ENCODE results near the gene GALNS. TPM values are rescaled to one million over a fixed set of nuclear protein-coding genes. Genes with fewer than 3 reads are reported as not detected.

Gene GALNS
- total and polyA plus RNA-seq, 3 donors from 2014 or later: 55.9 to 94.4 (median 65.3) TPM

DNA sequence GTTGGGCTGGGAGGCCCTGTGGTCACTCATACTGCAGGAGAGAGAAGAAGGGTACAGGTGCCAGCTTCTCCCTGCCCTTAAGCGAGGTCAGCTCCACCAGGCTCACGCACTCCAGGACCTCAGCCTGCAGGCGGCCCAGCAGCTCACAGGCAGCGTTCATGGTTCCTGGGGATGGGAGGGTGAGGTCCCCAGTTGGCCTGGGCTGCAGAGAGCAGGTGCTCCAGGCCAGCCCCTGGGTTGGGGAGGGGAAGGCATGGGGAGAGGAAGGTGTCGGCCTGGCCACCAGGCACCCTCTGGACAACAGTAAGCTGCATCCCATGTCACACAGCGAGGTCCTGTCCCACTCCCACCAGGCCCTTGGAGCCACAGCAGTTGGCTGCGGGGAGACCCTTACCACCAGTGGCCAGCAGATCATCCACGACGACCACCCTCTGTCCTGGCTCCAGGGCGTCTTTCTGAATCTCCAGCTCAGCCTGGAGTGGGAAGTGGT is 47.0 kb downstream of the GALNS start:
- H3K27ac ChIP-seq: no peak overlapping the region
- DNase-seq: no peak
- intact Hi-C loops (cut with DNase I; ENCODE audit: low total_unique reads): no loop called here
- no peaks in the 10 kb centered on the region for H3K27me3 ChIP-seq
- WGBS, 2 donors: 84 to 86% methylated on average over 7 to 8 of the region's 10 CpGs
- no peaks in the 10 kb centered on the region for H3K36me3 ChIP-seq (ENCODE audit: low read depth, missing control alignments)
- TF ChIP-seq POLR2A (IDR thresholded peaks at IDR 0.05): no peak
- TF ChIP-seq, protein P1, sequence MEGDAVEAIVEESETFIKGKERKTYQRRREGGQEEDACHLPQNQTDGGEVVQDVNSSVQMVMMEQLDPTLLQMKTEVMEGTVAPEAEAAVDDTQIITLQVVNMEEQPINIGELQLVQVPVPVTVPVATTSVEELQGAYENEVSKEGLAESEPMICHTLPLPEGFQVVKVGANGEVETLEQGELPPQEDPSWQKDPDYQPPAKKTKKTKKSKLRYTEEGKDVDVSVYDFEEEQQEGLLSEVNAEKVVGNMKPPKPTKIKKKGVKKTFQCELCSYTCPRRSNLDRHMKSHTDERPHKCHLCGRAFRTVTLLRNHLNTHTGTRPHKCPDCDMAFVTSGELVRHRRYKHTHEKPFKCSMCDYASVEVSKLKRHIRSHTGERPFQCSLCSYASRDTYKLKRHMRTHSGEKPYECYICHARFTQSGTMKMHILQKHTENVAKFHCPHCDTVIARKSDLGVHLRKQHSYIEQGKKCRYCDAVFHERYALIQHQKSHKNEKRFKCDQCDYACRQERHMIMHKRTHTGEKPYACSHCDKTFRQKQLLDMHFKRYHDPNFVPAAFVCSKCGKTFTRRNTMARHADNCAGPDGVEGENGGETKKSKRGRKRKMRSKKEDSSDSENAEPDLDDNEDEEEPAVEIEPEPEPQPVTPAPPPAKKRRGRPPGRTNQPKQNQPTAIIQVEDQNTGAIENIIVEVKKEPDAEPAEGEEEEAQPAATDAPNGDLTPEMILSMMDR (IDR thresholded peaks at IDR 0.05): no peak
- H3K9me3 ChIP-seq: no peaks in the 10 kb centered on the region
- no peak overlapping the region for H3K4me3 ChIP-seq
- peaks cover 30% of the 10 kb centered on the region for H3K4me1 ChIP-seq

DNA sequence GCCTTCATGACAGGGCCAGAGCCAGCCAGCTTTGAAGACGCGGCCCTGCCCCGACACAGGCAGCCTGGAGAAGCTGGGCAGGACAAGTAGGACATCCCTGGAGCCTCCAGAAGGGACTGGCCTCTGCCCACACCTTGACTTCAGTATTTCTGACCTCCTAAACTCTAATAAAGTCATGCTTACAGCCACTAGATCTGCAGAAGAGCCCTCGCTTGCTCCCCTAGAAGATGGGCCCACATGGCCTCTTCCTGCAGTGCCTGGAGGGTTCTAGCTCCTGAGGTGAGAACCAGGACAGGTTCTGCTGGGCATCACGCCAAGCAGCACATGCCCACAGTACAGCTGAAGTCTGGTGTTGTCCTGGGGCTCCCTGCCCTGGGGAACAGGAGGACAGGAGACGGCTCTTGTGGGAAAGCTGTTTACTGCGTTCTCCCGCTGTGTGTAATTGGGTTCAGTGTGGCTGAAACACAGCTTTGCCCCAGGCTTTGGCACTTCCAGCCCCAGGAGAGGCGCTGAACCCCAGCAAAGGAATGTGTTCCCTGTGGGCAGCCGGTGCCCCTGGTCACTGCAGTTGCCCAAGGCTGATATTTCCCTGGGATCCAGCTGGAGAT is 47.6 kb downstream of the GALNS start:
- H3K27ac ChIP-seq: no peak overlapping the region
- no peaks in the 10 kb centered on the region for H3K27me3 ChIP-seq
- TF ChIP-seq POLR2A (IDR thresholded peaks at IDR 0.05): no peak
- TF ChIP-seq, protein P1 (IDR thresholded peaks at IDR 0.05): no peak
- WGBS, 2 donors: 95 to 97% methylated on average over 8 to 10 of the region's 10 CpGs
- H3K36me3 ChIP-seq (ENCODE audit: low read depth, missing control alignments): no peaks in the 10 kb centered on the region
- no peaks in the 10 kb centered on the region for H3K9me3 ChIP-seq
- intact Hi-C loops (cut with DNase I; ENCODE audit: low total_unique reads): no loop called here
- no peak overlapping the region for H3K4me3 ChIP-seq
- H3K4me1 ChIP-seq: peaks cover 33% of the 10 kb centered on the region
- no peak for DNase-seq

DNA sequence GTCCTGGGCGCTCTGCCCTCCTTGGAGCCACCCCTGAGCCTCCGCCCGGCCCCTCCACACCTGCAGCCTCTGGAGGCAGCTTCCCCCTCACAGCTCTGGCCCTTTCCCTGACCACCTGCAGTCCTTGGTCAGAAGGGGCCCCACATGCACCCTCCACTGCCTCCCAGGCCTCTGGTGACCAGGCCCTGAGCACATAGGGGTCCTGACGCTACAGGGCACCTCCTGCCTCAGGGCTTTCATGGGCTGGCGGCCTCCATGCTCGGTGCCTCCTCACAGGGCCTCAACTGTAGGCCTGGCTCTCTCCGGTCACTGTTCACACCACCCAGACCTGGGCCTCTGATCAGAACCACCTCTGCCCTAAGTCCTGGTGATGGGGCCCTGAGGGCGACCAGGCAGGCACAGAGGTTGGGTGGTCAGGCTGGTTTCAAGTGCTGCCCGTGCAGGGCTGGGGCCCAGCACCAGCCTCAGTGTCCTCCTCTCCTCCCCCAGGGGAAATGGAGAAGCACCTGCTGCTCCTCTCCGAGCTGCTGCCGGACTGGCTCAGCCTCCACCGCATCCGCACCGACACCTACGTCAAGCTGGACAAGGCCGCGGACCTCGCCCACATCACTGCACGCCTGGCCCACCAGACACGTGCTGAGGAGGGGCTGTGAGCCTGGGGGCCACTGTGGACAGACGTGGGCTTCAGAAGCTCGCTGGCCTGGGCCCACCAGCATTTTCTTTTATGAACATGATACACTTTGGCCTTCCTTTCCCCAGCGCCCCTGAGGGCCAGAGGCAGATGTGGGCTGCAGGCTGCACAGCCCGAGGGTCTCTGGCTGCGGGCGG is 48.9 kb downstream of the GALNS start:
- WGBS, 2 donors: 83 to 94% methylated on average over 16 to 25 of the region's 26 CpGs
- Histone ChIP-seq H3K9me3 (no peaks in the 10 kb centered on the region), H3K27ac (no peak overlapping the region), H3K27me3 (no peaks in the 10 kb centered on the region), H3K4me3 (no peak overlapping the region), H3K4me1 (peaks cover 33% of the 10 kb centered on the region), H3K36me3 (ENCODE audit: low read depth, missing control alignments) (no peaks in the 10 kb centered on the region)
- no peak for TF ChIP-seq POLR2A (IDR thresholded peaks at IDR 0.05)
- TF ChIP-seq, protein P1 (IDR thresholded peaks at IDR 0.05): no peak
- no peak for DNase-seq
- intact Hi-C loops (cut with DNase I; ENCODE audit: low total_unique reads): no loop called here

DNA sequence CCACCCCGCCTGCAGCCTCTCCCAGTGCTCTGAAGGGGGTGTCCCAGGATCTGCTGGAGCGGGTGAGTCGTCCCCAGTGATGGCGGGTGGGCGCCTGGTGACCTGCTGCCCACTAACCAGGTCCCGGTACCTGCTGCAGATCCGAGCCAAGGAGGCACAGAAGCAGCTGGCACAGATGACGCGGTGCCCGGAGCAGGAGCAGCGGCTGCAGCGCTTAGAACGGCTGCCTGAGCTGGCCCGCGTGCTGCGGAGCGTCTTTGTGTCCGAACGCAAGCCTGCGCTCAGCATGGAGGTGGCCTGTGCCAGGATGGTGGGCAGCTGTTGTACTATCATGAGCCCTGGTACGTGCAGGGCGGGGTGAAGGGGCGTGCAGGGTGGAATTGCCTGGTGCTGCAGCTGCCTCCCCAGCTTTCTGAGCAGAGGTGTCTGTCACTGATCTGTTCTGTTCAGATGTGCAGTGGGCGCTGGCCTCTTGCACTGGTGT is 49.6 kb downstream of the GALNS start:
- intact Hi-C loops (cut with DNase I; ENCODE audit: low total_unique reads): no loop called here
- WGBS, 2 donors: 76 to 87% methylated on average over 7 to 24 of the region's 24 CpGs
- Histone ChIP-seq H3K27ac (no peak overlapping the region), H3K36me3 (ENCODE audit: low read depth, missing control alignments) (no peaks in the 10 kb centered on the region), H3K27me3 (no peaks in the 10 kb centered on the region), H3K4me1 (peaks cover 32% of the 10 kb centered on the region), H3K4me3 (no peak overlapping the region), H3K9me3 (no peaks in the 10 kb centered on the region)
- no peak for DNase-seq
- TF ChIP-seq POLR2A (IDR thresholded peaks at IDR 0.05): no peak
- TF ChIP-seq, protein P1 (IDR thresholded peaks at IDR 0.05): no peak
